Measurements from ENCODE around the gene CHIT1.

The CHIT1 gene

DNA sequence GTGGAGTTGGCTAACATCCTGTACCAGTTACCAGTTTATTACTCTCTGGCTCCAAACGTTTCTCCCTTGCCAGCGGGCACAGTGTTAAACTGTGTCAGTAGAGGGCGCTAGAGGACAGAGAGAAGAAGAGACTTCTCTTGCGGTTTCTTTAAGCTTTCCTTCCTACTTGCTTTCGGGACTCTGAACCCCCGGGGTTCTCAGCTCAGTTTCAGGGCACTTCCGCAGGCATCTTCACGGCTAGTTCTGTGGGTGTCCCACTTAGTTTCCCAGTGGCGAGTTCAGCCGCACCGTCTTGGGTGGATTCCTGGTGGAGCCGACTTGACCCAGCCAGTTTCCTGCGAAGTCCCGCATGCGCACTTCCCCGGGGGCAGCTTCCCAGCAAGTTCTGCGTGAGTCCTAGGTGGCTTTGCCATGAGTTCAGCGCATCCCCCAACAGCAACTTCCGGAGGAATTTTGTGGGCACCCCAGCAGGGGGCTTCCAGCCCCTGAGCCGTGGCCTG, 37.9 kb upstream of the CHIT1 start:
- in situ Hi-C loops (cut with MboI; ENCODE audit: low sequenced_read_pairs): loop anchor here (25.0 kb wide), 1 partner anchor 1095 kb away; the partner anchor contains the start of gene PLEKHA6

DNA sequence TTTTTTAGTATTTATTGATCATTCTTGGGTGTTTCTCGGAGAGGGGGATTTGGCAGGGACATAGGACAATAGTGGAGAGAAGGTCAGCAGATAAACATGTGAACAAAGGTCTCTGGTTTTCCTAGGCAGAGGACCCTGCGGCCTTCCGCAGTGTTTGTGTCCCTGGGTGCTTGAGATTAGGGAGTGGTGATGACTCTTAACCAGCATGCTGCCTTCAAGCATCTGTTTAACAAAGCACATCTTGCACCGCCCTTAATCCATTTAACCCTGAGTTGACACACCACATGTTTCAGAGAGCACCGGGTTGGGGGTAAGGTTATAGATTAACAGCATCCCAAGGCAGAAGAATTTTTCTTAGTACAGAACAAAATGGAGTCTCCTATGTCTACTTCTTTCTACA, 36.7 kb upstream of the CHIT1 start:
- in situ Hi-C loops (cut with MboI; ENCODE audit: low sequenced_read_pairs): loop anchor here (25.0 kb wide), 1 partner anchor 1096 kb away; the partner anchor contains the start of gene PLEKHA6

DNA sequence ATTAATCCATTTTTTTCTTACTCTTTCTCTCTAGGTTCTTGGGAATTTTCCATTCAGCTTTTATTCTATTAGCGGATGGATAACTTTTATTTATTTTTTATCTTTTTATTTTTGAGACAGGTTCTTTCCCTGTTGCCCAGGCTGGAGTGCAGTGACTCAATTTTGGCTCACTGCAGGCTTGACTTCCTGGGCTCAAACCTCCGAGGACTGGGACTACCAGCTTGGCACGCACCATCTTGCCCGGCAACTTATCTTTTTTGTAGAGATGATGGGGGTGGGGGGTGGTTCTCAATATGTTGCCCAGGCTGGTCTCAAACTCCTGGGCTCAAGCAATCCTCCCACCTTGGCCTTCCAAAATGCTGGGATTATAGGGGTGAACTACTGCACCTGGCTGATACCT, 36.1 kb upstream of the CHIT1 start:
- in situ Hi-C loops (cut with MboI; ENCODE audit: low sequenced_read_pairs): loop anchor here (25.0 kb wide), 1 partner anchor 1097 kb away; the partner anchor contains the start of gene PLEKHA6

DNA sequence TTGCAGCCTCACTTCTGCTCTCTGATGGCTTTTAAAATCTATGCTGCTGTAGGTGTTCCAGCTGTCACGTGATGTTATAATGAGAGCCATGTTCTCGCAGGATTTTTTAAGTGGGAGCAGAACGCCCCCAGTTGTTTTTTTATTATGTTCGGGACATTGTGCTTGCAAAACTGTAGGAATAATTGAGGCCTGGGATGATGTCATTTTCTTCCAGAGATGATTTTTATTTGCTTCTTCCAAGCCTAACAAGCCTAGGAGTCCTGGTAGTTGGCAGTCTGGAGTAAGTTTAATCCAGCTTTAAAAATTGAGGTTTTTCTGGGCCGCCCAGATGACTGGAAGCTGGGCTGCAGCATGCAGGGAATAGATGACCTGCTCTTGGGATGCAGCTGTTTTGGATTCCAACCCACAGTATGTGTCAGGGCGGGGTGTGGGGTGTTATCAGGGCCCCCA, 34.6 kb upstream of the CHIT1 start:
- in situ Hi-C loops (cut with MboI; ENCODE audit: low sequenced_read_pairs): loop anchor here (25.0 kb wide), 1 partner anchor 1098 kb away; the partner anchor contains the start of gene PLEKHA6

DNA sequence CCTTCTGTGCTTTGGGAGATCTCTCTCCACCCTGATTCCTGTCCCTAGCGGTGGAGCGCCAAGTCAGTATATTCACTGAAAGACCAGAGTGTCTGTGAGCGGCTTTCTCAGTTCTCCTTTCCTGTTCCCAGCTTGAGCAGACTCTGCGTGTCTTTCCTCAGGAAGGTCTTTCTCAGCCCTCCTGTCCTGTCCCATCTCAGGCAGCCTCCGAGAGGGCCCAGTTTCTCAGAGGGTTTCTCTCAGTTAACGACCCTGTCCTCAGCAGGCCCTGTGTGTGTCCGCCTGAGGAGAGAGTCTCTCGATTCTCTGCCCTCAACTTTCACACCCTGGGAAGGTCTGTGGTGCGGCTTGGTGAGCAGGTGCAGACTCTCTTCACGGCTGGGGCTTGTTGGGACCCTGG, 34.0 kb upstream of the CHIT1 start:
- in situ Hi-C loops (cut with MboI; ENCODE audit: low sequenced_read_pairs): loop anchor here (25.0 kb wide), 1 partner anchor 1099 kb away; the partner anchor contains the start of gene PLEKHA6

DNA sequence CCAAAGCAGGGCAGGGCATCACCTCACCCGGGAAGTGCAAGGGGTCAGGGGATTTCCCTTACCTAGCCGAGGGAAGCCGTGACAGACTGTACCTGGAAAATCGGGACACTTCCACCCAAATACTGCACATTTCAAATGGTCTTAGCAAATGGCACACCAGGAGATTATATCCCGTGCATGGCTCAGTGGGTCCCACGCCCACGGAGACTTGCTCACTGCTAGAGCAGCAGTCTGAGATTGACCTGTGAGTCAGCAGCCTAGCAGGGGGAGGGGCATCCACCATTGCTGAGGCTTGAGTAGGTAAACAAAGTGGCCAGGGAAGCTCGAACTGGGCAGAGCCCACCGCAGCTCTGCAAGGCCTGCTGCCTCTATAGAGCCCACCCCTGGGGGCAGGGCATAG, 27.2 kb upstream of the CHIT1 start:
- in situ Hi-C loops (cut with MboI; ENCODE audit: low sequenced_read_pairs): loop anchor here (25.0 kb wide), 1 partner anchor 1106 kb away; the partner anchor contains the start of gene PLEKHA6

DNA sequence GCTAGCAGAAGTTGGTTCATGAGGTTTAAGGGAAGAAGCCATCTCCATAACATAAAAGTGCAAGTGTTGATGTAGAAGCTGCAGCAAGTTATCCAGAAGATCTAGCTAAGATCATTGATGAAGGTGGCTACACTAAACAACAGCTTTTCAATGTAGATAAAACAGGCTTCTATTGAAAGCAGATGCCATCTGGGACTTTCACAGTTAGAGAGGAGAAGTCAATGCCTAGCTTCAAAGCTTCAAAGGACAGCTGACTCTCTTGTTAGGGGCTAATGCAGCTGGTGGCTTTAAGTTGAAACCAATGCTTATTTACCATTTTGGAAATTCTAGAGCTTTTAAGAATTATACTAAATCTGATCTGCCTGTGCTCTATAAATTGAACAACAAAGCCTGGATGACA, 25.3 kb upstream of the CHIT1 start:
- in situ Hi-C loops (cut with MboI; ENCODE audit: low sequenced_read_pairs): loop anchor here (25.0 kb wide), 1 partner anchor 1108 kb away; the partner anchor contains the start of gene PLEKHA6

DNA sequence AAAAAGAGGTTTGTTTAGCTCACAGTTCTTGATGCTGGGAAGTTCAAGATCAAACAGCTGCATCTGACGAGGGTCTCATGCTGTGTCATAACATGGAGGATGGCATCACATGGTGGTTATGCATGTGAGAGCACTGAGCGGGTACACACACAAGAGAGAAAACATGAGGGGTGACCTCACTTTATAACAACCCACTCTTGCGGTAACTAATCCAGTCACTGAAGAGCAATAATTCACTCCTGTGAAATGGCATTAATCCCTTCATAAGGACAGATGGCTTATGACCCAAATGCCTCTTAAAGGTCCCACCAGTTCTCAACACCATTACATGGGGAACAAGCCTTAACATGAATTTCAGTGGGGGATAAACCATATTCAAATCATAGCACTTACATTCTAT, 23.2 kb upstream of the CHIT1 start:
- in situ Hi-C loops (cut with MboI; ENCODE audit: low sequenced_read_pairs): loop anchor here (25.0 kb wide), 1 partner anchor 1110 kb away; the partner anchor contains the start of gene PLEKHA6

DNA sequence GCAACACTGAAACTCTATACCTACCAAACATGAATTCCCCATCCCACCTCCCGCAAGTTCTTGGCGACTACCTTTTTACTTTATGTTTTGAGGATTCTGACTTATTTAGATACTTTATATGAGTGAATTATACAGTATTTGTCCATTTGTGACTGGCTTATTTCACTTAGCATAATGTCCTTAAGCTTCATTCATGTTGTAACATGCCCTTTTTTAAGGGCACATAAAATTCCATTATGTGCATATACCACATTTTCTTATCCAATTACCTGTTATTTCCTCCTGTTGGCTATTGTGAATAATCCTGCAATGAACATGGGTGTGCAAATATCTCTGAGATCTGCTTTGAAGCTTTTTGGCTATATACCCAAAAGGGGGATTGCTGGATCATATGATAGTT, 22.0 kb upstream of the CHIT1 start:
- in situ Hi-C loops (cut with MboI; ENCODE audit: low sequenced_read_pairs): loop anchor here (25.0 kb wide), 1 partner anchor 1111 kb away; the partner anchor contains the start of gene PLEKHA6

DNA sequence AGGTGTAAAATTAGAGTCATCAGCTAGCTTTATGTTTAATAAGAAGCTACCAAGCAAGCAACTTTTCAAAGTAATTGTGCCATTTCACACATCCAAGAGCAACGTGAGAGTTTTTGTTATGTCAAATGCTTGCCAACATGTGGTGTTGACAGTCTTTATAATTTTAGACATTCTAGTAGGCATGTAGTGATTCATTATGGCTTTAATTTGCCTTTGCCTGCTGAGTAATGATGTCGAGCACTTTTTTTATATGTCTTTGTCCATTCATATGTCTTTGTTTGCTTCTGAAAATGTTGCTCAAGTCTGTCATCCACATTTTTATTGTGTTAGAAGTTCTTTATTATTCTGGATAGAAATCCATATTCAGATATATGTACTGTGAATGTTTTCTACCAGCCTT, 21.4 kb upstream of the CHIT1 start:
- in situ Hi-C loops (cut with MboI; ENCODE audit: low sequenced_read_pairs): loop anchor here (25.0 kb wide), 1 partner anchor 1111 kb away; the partner anchor contains the start of gene PLEKHA6

DNA sequence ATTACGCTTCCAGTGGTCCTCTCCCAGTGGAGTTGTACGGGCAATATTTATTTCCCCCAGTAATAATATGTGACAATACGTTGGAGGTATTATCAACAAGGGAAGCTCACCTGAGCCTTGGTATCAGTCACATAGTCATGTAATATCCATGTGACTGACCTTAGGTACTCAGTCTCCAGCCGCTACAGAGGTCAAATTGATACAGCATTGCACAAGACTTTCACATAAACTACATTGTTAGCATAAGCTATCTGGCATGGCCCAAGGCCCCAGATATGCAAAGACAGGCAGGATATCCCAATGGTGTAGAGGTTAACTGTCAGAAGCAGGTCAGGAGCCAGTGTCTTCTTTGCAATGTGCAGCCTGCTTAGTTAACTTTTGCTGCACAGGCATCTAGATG, 15.3 kb upstream of the CHIT1 start:
- in situ Hi-C loops (cut with MboI; ENCODE audit: low sequenced_read_pairs): loop anchor here (25.0 kb wide), 1 partner anchor 1068 kb away; no protein-coding TSS in a partner anchor

DNA sequence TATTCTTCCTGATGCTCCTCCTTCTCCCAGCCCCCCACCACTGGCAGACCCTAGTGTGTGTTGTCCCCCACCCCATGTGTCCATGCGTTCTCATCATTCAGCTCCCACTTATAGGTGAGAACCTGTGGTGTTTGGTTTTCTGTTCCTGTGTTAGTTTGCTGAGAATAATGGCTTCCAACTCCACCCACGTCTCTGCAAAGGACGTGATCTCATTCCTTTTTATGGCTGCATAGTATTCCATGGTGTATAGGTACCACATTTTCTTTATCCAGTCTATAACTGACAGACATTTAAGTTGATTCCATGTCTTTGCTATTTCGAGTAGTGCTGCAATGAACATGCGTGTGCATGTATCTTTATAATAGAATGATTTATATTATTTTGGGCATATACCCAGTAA, 12.2 kb upstream of the CHIT1 start:
- in situ Hi-C loops (cut with MboI; ENCODE audit: low sequenced_read_pairs): loop anchor here (25.0 kb wide), 1 partner anchor 1071 kb away; no protein-coding TSS in a partner anchor

DNA sequence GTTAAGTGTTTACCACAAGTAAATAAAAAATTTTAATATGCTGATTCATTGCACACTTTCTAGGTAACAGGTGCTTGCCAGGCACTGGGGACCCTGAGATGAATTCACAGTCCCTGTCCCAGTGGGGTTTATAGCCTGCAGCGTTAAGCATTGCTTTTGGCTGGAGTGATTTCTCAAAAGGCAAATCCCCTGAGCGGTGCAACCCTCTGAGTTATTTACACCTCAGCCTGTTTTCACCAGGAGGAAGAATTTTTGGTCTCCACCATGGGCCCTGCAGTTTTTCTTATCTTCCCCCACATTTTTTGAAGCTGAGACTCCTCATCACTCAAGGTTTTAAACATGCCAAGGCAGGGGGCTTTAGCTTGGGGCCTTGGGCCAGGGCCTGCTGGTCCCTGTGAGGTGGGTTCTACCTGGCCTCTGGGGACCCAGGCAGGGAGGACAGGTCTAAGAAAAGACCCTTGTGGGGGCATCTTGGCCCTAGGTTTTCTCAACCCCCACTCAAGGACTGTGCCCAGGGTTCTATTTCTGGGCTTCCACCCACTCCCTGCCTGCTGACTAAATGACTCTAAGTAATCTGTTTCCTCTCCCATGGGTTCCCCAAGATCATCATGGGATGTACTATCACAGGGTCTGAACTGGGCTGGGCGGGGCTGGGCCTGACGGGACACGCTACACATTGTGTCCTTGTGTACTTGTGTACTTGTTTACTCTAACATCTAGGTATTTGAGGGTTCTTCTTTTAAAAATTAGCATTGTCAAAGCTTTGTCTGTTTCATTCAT, 10.2 kb upstream of the CHIT1 start:
- in situ Hi-C loops (cut with MboI; ENCODE audit: low sequenced_read_pairs): loop anchor here (25.0 kb wide), 1 partner anchor 1073 kb away; no protein-coding TSS in a partner anchor

DNA sequence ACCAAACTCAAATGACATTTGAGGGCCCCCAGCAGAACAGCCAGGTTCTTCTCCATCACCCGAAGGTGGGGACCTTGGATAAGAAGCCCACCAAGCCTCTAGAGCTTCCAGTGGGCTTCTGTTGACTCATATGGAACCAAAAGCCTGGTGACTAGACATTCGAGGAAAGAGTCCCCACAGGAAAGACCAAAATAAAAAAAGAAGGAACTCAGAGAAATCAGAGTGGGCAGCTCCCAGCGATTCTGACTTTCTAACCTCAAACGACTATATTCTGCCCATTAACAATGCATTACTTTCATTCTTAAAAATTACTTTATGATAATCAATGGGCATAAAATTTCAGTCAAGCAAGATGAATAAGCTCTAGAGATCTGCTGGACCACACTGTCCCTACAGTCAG, 9.6 kb upstream of the CHIT1 start:
- in situ Hi-C loops (cut with MboI; ENCODE audit: low sequenced_read_pairs): loop anchor here (25.0 kb wide), 1 partner anchor 1073 kb away; no protein-coding TSS in a partner anchor

DNA sequence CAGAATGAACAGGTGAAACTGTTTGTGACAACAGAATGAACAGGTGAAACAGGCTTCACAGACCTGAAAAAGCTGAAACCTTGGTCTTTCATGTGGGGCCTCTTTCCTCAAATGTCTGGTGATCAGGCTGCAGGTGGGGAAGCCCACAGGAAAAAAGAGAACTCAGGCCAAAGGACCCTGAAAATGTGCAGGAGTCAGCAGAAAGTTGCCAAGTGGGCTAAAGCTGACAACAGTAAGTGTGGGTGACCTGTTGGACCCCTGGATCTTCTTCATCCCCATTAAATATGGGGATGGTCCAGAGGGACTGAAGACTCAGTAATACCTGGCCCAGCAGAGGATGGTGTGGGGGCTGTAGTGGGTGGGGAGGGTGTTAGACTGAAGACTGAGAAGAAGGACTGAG, 9.1 kb upstream of the CHIT1 start:
- in situ Hi-C loops (cut with MboI; ENCODE audit: low sequenced_read_pairs): loop anchor here (25.0 kb wide), 1 partner anchor 1074 kb away; no protein-coding TSS in a partner anchor

DNA sequence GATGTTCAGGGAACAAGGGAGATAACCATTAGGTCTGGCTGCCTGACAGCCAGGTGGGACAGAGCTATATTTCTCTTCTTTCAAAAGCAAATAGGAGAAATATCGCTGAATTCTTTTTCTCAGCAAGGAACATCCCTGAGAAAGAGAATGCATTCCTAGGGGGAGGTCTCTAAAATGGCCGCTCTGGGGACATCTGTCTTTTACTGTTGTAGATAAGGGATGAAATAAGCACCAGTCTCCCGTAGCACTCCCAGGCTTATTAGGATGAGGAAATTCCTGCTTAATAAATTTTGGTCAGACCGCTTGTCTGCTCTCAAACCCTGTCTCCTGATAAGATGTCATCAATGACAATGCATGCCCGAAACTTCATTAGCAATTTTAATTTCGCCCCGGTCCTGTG, 5.4 kb upstream of the CHIT1 start:
- in situ Hi-C loops (cut with MboI; ENCODE audit: low sequenced_read_pairs): loop anchor here (25.0 kb wide), 1 partner anchor 1077 kb away; no protein-coding TSS in a partner anchor

DNA sequence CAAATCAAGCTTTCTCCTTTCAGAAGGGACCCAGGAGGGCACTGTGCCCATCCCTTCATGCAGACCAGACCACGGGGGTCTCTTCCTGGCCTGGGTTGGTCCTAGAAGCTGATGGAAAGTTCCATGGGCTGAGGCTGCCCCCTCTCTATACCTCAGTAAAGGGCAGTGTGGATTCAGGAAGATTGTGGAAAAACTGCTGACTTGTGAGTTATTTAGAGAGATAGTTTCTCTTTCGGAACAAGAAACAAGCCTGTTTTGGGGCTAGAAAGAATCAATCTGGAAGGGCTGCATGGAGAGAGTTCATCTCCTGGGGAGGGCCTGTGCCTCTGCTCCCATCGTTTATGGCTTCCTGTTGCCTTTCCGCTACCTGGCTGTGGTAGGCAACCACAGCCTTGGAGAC, 803 bp downstream of the CHIT1 start:
- in situ Hi-C loops (cut with MboI; ENCODE audit: low sequenced_read_pairs): loop anchor here (25.0 kb wide), 1 partner anchor 1084 kb away; no protein-coding TSS in a partner anchor

DNA sequence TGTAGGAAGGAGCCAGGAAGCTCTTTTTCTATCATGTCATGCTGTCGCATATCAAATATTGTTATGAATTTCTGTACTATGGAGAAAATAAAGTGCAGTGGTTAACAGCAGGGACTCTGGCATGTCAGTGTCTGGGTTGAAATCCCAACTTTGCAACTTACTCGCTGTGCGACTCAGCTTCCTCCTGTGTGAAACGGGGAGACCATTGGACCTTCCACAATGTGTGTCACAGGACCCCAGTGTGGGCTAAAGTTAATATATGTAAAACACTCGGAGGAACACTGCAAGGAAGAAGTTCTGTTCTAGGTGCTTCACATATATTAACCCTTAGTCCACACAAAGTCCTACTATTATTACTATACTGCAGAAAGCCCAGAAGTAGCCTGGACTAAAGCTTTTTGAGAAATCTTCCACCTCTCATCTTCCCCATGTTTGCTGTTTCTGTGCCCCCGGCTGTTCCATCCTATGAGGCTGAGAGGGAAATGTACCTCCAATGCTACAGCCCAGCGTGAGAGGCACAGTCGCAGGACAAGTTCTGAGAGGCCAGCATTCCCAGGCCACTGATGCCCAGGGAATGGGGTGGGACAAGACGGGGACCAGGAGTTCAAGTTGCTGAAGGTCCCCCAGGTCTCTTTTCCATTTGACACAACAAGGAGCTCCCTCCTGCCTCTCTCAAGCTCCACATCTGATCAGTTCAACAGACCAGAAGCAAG, 1.9 kb downstream of the CHIT1 start:
- in situ Hi-C loops (cut with MboI; ENCODE audit: low sequenced_read_pairs): loop anchor here (25.0 kb wide), 1 partner anchor 1085 kb away; no protein-coding TSS in a partner anchor

DNA sequence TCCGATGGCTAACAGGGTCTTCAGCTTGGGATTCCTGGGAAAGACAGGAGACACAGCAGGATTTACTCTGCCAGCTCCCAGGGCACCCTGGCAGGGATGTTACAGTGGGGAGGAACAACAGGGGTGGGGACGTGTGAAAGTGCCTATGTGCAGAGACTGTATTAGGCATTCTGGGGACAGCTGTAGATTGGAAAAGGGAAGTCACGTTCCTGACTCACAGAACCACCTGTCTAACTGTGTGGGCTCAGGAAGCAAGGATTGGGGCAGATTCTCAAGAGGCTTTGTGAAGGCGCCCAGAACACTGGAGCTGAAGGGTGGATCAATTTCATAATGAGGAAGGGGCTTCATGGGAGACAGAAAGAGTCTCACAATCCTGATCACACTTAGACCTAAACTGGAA, 4.4 kb downstream of the CHIT1 start:
- in situ Hi-C loops (cut with MboI; ENCODE audit: low sequenced_read_pairs): loop anchor here (25.0 kb wide), 1 partner anchor 1087 kb away; no protein-coding TSS in a partner anchor

DNA sequence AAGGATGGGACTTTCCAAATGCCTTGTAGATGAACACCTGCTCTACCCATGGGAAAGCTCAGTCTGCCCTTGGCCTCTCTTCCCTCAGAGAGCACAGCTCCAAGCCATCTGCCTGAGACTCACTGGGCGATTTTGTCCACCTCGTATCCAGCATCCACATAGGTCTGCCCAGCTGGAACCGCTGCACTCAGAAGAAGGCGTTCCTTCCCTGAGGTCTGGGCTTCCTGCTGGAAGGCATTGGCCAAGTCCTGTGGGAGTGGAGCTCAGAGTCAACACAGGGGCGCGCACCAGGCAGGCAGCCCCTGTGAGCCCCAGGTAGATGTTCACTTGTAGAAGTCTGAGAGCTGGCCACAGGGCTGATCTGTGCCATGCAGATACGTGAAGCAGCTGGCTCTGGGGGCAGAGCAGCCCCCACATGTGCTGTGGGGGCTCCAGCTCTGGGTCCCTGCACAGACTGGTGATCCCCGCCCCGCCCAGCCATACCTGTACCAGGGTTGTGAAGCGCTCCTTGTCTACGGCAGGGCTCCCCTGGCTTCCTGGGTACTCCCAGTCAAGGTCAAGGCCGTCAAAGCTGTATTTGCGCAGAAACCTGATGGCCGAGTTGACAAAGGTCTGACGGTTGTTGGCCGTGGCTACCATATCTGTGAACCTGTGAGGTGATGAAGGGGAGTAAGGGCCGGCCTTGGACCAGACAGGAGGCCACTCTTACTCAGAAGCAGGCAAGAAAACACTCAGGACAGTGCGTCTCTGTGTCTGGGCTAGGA, 6.3 kb downstream of the CHIT1 start:
- in situ Hi-C loops (cut with MboI; ENCODE audit: low sequenced_read_pairs): no loop called here

Measured in HL-60/S4 treated with phorbol 12-myristate 13-acetate at 8.2 ng/mL for 4 days and 3 days (cell line).